ENCODE data around the gene RPL13A. TPM values are rescaled to one million over a fixed set of nuclear protein-coding genes. Genes with fewer than 3 reads are reported as not detected.

RPL13A gene
- total RNA-seq, 1 experiment from 2014 or later, result 3,286 TPM

DNA sequence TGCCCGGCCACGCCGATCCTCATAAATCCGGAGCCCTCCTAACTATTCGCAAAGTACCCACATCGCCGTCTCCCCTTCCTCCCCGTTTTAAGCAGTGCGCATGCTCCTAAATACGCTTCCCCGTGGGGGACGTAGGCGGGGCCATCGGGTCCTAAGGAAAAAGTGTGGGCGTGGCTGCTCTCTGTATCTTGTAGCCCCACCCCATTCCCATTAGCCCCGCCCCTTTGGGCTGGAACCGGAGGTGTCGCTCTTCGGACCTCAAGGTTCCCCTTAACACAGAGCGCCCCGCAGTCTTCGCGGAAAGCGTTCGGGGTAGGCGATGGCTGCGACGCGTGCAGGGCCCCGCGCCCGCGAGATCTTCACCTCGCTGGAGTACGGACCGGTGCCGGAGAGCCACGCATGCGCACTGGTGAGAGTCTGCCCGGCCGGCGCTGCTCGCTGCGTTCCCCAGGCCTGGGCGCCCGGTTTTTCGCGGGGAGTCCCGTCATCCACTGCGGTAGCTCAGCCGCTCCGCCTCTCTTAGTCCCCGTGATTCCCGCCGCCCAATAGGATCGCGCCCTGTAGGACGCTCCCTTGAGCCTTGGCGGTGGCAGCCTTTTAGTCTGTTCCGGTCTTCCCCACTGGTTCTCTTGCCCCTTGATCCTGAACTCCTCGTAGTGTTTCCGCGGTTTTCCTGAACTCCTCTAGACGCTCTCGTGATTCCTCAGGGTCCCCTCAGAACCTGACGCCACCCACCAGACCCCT is 34.2 kb upstream of the RPL13A start, which contains the start of gene ALDH16A1:
Gene ALDH16A1 (plus strand): TSS at position 213 of the 744 bp plus-strand sequence. CDS start 107 bp downstream, at position 320.
- H2AFZ ChIP-seq (ENCODE audit: low read length), result no peak within 1 kb of the TSS
- no peak within 1 kb of the TSS for H4K8ac ChIP-seq (replicated peaks; ENCODE audit: insufficient read length, low read depth, low read length)
- peak within 1 kb of the TSS; percentile 72 for H3K27ac ChIP-seq (ENCODE audit: insufficient read length, low read depth, low read length)

More for the DNA sequence above, 34.2 kb upstream of the RPL13A start, which contains the start of gene ALDH16A1:
- H3K4me2 ChIP-seq (ENCODE audit: insufficient read depth, insufficient read length, low read length), result peak within 1 kb of the TSS; percentile 72
- no peak within 1 kb of the TSS for H3K23ac ChIP-seq (ENCODE audit: insufficient read length, low read depth, low read length)
- H4K20me1 ChIP-seq (ENCODE audit: control insufficient read depth, insufficient read depth, insufficient read length), result no peaks in the 10 kb centered on the region
- H3K23me2 ChIP-seq (ENCODE audit: insufficient read length, low read depth, low read length, poor library complexity, severe bottlenecking), result peaks cover 5% of the 10 kb centered on the region
- H3K4me1 ChIP-seq (ENCODE audit: insufficient read depth, low read length), result no peaks in the 10 kb centered on the region
- H3K79me2 ChIP-seq (ENCODE audit: insufficient read depth, low read length), result no peaks in the 10 kb centered on the region; the same call in 1 of the 2 replicates
- peaks cover 7% of the 10 kb centered on the region for H3K79me1 ChIP-seq (ENCODE audit: insufficient read depth, low read depth, low read length, poor library complexity, severe bottlenecking)
- H2BK5ac ChIP-seq (ENCODE audit: insufficient read length, low read length), result peak within 1 kb of the TSS; percentile 69
- Mint-ChIP-seq H3K27me3 (ENCODE audit: low read depth) (no peaks in the 10 kb centered on the region; the same call in 1 of the 2 replicates), H3K9me3 (no peaks in the 10 kb centered on the region; a peak in 1 of 5 replicates), H3K4me3 (peak within 1 kb of the TSS; percentile 96 to 98), H3K36me3 (ENCODE audit: insufficient read depth in 1 of 3, low read depth in 3 of 3) (peaks cover 35 to 47% (median 43%) of the 10 kb centered on the region in 3 experiments), H3K4me1 (peaks cover 10 to 28% of the 10 kb centered on the region in 2 experiments), H3K27ac (peak within 1 kb of the TSS; percentile 99 to 100 (median 99))
- H3K14ac ChIP-seq (ENCODE audit: insufficient read depth, low read length), result peak within 1 kb of the TSS; percentile 99
- H4K5ac ChIP-seq (ENCODE audit: insufficient read length, low read depth, low read length), result no peak within 1 kb of the TSS
- H3K18ac ChIP-seq (ENCODE audit: insufficient read length, low read depth, low read length), result peak within 1 kb of the TSS; percentile 97
- no peak within 1 kb of the TSS for H3K56ac ChIP-seq (ENCODE audit: insufficient read length, low read depth, low read length)
- no peak within 1 kb of the TSS for H2BK15ac ChIP-seq (ENCODE audit: low read depth, low read length)
- no CpG with 5 or more reads among the region's 66 CpGs for WGBS (ENCODE audit: extremely low coverage, insufficient read length, low lambda C conversion rate)
- H2AK5ac ChIP-seq (ENCODE audit: insufficient read length, low read length), result no peak within 1 kb of the TSS
- no peak within 1 kb of the TSS for H2BK12ac ChIP-seq (ENCODE audit: insufficient read length, low read depth, low read length)
- H3K27me3 ChIP-seq (ENCODE audit: insufficient read depth, low read length), result no peaks in the 10 kb centered on the region
- no peaks in the 10 kb centered on the region for H3K9me3 ChIP-seq (ENCODE audit: control insufficient read depth, low read depth, low read length)
- peak; percentile 98 for DNase-seq
- no peak within 1 kb of the TSS for H2BK120ac ChIP-seq (ENCODE audit: low read depth, low read length, poor library complexity, severe bottlenecking)
- peak within 1 kb of the TSS; percentile 37 for H3T11ph ChIP-seq (ENCODE audit: low read length)
- H3K4ac ChIP-seq (ENCODE audit: low read depth, low read length), result no peak within 1 kb of the TSS; the same call in 1 of the 2 replicates
- peak within 1 kb of the TSS; percentile 48 for H4K91ac ChIP-seq (ENCODE audit: insufficient read length, low read depth, low read length)
- TF ChIP-seq, protein P1, sequence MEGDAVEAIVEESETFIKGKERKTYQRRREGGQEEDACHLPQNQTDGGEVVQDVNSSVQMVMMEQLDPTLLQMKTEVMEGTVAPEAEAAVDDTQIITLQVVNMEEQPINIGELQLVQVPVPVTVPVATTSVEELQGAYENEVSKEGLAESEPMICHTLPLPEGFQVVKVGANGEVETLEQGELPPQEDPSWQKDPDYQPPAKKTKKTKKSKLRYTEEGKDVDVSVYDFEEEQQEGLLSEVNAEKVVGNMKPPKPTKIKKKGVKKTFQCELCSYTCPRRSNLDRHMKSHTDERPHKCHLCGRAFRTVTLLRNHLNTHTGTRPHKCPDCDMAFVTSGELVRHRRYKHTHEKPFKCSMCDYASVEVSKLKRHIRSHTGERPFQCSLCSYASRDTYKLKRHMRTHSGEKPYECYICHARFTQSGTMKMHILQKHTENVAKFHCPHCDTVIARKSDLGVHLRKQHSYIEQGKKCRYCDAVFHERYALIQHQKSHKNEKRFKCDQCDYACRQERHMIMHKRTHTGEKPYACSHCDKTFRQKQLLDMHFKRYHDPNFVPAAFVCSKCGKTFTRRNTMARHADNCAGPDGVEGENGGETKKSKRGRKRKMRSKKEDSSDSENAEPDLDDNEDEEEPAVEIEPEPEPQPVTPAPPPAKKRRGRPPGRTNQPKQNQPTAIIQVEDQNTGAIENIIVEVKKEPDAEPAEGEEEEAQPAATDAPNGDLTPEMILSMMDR (conservative IDR thresholded peaks at IDR 0.05), result no peak
- no peak within 1 kb of the TSS for H2BK20ac ChIP-seq (ENCODE audit: low read depth, low read length, poor library complexity, severe bottlenecking)
- peak within 1 kb of the TSS; percentile 97 for H3K9ac ChIP-seq (ENCODE audit: extremely low read depth, insufficient read length, low read length)

All from H9 (cell line).